HG02763 (cell line): ENCODE data around the gene LUZP1.
A peak's percentile ranks its signal among the peaks of the same experiment; 100 is the strongest.
"Not testable (repeated sequence)": the region's sequence is repeated elsewhere in the genome, so short reads cannot be mapped to it uniquely, and the experiment has no call there.

Experiments used
- ATAC-seq: cut with Tn5 transposase; IDR thresholded peaks from one replicate; pipeline ENCODE4 v1.9.1; 2021; ENCODE audit warnings: mild to moderate bottlenecking, moderate library complexity; ENCODE audit not compliant: unreplicated experiment

Gene LUZP1

DNA sequence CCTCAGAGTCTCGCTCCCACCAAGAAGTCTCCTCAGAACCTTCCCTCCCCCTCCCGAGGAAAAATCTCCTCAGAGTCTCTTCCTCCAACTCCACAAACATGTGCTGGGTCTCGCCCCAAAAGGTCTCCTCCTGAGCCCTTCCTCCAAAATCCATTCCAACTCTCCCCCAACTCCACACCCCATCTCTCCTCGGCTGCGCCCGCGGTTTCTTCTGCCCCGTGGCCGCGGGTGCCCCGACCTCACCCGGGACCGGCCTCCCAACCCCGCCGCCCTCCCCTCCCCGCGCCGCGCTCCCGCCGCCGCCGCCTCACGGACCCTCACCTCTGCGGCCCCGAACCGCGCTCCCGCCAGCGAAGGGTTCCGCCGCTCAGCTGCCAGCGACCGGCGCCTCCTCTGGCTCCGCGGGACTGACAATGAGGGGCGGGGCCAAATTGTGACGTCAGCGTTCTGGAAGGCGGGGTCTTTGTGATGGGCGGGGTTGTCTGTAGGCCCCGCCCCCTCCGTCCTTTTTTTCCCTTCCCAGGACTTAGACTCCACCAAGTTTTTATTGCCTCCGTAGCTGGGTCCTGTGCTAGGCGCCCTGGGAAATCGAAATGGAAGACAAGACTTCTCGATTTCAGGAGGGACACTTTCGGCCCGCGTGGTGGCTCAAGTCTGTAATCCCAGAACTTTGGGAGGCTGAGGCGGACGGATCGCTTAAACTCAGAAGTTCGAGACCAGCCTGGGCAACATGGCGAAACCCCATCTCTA lies at the start of gene LUZP1:
LUZP1 (minus strand) TSS at position 412 of the 750 bp plus-strand sequence.
- peak; percentile 63 for ATAC-seq

DNA sequence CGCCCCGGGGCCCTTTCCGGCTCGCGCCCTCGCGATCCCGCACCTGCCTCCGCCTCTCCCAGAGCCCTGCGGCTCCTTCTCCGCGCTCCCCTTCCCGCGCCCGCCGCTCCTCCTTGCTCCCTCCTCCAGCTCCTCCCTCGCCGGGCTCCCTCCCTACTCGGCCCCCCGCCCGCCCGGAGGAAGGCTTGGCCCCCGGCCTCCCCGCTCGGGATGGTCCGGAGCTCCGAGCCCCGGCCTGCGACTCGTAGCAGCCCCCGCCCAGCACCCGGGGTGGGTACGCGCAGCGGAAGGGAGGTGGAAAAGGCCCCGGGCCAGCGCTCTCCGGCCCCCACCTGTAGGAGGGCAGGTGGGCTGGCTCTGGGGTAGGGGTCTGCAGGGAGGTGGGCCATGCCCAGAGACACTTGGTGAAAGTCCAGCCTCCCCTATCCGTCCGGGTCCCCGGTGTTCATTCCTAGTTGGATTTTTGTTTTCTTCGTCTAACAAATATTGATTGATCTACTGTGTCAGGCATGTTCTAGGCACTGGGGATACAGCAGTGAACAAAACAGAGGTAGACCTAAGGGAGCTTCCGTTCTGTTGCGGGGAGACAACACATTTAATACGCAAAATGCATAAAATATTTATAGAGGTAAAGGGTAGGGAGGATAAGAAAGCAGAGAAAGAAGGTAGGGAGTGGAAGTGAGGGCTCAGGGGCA lies 48.9 kb upstream of the LUZP1 start, which contains the start of gene HTR1D:
HTR1D (minus strand) TSS at position 82 of the 695 bp plus-strand sequence. CDS start 23,283 bp downstream, outside the sequence.
- no peak for ATAC-seq

DNA sequence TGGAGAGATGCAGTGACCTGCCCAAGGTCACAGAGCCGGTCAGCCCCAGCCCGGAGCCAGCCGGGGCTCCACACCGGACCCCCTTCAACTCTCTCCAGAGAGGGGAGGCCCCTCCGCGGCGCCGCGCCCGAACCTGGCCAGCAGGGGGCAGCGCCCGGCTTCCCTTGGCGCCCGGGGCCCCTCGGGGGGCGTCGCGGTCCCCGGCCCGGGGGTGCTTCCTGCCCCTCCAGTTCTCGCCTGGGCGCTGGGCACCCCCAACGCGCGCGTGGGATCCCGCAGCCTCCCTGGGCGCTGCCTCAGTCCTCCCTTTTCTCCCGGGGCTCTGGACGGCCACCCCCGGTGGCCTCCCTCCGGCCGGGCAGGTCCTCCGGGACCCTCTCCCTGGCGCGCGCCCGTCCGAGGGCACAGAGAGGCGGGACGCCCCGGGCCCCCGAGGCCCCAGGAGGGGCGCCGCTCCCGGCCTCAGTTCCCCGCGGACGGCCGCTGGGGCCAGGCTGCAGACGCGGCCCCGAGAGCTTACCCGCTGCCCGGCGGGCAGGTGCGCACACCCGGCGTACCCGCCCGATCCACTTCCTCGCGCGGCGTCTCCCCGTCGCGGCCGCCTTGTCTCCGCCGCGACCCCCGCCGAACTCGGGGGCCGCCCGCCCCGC lies 48.2 kb upstream of the LUZP1 start:
- ATAC-seq: no peak

DNA sequence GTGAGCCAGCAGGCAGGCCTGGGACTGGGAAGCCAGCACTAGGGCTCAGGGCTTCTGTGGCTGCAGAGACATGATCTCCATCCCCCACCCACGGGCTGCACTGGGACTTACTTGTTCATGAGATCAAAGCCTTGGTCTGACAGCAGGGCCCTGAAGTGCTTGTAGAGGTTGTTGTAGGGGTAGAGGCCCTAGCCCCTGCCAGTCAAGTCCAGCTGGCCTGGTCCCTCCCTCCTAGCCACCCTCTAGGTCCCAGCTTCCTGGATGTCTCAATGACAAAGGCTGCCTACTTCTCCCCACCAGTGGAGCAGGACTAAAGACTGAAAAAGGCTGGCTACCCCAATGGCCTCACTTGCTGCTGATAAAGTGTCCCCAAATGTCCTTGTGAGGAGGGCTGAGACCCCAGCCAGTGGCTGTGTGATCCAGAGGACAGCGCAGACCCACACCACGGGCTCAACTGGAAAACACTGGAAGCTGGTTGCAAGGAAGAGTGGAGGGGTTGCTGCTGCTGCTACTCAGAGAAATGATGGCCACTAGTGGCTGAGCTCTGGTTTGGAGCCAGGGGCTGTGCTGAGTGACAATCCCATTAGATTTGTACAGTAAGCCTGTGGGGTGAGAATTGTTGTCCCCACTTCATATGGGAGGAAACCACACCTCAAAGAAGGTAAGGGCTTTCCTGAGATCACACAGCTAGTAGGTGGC lies 47.2 kb upstream of the LUZP1 start:
- ATAC-seq: no peak

DNA sequence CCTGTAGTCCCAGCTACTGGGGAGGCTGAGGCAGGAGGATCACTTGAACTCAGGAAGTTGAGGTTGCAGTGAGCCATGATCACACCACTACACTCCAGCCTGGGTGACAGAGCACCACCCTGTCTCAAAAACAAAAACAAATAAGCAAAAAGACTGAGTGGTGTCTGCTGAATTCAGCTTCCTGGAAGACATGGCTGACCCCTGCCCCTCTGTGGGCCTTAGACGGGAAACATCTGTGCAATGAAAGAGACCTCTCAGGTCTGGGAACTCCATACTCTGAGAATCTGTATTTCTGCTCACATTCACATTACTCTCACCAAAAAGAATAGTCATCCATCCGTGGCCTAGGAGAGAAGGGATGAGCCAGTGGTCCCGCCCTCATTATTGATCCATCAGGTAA lies 46.6 kb upstream of the LUZP1 start:
- no peak for ATAC-seq

DNA sequence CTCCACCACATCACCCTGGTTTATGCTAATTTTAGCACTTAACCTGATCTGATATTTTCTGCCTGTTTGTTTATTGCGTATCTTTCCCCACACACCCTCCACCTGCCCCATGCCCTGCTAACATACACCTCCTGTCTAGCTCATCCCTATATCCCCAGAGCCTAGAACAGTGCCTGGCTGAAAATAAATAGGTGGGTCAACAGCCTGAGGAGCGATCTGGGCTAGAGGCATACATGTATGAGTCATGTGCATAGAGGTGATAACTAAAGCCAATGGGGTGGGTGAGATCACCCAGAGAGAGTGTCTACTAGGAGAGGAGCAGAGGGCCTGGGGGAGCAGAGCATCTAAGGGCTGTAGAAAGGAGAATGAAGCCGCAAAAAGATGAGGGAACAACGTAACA lies 46.0 kb upstream of the LUZP1 start:
- ATAC-seq: no peak

DNA sequence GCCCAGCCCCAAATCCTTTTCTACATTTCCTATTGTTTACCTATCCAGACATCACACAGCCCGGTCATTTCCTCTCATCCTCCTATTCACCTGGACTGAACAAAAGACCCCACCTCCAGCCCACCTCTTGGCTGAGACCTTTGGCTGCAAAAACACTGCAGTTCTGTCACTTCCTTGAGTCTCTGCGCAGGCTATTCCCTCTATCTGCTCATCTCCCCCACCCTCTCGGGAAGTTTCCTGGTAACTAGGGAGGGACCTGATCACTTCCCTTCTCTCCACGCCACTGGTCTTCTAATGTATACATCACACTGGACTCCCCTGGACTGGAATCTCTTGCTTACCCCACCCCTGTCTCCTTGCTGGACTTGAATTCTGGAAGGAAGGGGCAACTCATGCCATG lies 43.3 kb upstream of the LUZP1 start:
- no peak for ATAC-seq

DNA sequence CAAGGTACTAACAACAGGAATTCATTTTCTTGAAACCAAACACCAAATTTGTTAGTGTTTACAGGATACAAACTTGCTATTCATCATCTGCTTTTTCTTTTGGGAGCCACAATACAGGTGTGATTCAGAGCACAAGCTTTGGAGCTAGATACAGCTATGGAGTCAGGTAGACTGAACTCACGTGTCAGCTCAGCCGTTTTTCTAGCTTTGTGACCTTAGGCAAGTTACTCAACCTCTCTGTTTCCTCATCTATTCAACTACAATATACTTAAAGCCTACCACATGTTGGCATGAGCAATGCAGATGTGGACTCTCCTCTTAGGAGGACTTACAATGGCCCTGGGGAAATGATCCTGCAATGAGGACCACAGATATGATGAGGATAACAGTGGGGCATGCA lies 42.3 kb upstream of the LUZP1 start:
- ATAC-seq: no peak

DNA sequence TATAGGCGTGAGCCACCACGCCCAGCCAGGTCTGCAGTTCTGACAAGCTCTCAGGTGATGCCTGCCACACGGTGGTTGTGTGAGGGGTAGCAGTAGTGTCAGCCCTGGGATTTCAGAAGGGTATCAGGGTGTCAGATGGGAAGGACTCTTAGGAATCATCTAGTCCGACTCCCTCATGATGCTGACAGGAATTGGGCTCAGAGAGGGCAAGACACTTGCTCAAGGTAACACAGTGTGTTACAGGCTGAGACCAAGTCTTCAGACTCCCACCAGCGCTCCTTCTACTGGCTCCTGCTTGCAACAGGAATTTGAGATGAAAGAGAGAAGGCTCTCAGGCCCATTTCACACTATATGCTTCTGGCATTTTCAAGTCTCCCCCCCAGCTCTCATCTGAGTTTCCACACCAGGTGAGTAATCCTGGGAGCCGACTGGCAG lies 41.7 kb upstream of the LUZP1 start:
- no peak for ATAC-seq

DNA sequence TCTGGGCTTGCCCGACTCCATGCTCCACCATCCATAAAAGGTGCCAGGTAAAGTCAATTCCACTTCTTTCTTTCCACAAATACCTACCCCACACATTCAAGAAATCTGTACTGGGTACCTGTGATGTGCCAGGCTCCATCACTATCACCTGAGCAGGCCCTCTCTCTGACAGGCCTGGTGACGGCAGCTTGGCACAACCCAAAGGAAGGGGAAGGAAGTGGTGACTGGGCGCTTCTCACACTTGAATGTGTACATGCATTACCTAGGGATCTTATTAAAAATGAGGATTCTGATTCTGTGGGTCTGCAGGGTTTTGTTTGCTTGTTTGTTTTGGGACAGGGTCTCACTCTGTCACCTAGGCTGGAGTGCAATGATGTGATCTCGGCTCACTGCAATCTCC lies 41.1 kb upstream of the LUZP1 start:
- ATAC-seq: no peak

DNA sequence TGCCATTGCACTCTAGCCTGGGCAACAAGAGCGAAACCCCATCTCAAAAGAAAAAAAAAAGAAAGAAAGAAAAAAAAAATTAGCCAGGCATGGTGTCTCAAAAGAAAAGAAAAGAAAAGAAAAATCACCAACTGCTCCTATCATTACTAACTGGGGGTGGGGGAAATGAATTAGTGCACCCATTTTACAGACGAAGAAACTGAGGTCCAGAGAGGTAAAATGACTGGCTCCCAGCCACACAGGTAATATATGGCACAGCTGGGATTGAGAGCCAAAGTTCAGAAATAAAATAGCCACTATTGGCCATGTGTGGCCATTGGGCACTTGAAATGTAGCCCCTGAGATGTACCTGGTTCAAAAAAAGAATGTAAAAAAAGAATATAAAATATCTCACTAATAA lies 39.9 kb upstream of the LUZP1 start:
- no peak for ATAC-seq

DNA sequence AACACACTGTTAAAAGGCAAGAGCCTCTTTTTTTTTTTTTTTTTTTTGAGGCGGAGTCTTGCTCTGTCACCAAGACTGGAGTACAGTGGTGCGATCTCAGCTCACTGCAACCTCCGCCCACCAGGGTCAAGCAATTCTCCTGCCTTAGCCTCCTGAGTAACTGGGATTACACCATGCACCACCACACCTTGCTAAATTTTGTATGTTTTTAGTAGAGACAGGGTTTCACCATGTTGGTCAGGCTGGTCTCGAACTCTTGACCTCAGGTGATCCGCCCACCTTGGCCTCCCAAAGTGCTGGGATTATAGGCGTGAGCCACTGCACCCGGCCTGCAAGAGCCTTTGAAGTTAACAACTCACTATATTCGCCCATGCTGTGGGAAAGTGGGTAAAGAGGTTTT lies 39.1 kb upstream of the LUZP1 start:
- ATAC-seq: not testable (repeated sequence)

DNA sequence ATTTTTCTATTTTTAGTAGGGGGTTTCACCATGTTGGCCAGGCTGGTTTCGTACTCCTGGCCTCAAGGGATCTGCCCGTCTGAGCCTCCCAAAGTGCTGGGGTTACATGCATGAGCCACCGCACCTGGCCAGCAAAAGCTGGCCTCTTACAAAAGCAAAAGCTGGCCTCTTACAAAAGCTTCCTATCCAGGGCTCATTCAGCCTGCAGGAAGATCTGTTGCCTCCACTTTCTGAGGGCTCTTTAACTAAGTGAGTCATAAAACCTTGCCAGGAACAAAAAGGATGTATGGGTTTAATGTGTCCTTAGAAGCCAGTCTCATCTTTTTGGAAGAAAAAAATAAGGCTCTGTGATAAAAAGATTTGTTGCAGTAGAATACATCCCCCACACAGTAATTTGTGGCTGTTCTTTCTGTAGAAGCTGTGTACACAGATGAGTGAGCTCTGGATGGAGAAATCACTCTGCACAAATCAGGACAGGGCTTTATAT lies 33.6 kb upstream of the LUZP1 start:
- ATAC-seq: no peak

DNA sequence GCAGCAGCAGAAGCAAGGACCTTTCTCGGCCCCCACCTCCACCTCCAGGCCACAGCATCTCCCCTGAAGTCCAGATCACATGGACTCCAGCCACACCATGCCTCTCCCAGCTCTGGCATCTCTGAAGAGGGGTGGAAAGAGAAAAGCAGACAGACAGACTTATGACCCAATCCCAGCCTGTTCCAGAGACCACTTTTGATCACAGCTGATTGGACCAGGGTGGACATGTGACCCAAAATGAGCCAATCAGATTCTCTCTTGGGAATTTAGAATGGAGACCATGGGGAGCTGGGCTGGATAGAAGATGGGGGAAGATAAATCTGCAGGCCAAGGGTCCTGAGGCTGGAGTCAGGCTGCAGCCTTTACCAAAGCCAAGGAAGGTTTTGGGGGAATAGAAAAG lies 32.2 kb upstream of the LUZP1 start:
- no peak for ATAC-seq

DNA sequence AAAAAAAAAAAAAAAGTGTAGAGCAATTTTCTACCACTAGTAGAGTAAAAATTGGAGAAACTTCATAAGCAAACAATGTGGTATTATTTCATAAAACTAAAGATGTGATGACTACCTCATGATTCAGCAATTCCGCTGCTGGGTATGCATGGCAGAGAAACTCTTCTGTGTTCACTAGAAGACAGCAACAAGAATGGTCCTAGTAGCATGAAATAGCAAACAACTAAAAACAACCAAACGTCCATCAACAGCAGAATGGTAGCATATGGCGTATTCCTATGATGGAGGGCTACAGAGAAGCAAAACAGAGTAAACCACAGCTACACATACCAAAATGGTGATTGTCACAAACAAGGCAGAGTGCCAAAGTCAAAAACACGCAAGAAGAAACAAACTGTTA lies 29.7 kb upstream of the LUZP1 start:
- no peak for ATAC-seq

DNA sequence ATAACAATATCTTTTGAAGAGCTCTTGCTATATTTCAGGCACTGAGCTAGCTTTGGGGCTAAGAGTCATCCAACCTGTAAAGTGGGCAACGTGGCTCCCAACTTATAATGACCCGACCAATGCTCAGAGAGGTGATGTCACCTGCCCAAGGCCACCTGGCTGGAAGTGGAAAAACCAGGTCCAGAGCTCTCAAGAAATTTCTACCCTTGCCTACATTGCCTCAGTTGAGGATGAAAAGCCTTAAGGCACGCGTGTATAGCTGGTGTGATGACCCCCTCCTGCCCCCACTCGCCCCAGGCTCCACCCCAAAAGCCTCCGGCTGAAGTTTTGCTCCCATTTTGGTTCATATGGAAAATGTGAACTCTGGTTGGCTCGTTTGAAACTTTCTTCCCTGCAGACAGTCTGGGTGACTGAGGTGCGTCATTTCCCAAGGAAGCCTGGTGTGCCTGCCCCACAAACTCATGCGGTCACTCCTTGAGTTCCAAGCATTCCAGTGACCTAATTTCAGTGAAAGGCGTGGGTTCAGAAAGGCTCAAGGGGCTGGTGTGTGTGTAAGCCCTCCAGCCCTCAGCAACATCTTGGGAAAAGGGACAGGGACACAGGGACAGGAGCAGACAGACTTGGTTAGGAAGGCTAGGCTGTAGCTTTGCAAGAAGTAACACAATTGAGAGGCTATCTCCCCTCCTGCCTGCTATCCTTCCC lies 28.1 kb upstream of the LUZP1 start:
- ATAC-seq: no peak

DNA sequence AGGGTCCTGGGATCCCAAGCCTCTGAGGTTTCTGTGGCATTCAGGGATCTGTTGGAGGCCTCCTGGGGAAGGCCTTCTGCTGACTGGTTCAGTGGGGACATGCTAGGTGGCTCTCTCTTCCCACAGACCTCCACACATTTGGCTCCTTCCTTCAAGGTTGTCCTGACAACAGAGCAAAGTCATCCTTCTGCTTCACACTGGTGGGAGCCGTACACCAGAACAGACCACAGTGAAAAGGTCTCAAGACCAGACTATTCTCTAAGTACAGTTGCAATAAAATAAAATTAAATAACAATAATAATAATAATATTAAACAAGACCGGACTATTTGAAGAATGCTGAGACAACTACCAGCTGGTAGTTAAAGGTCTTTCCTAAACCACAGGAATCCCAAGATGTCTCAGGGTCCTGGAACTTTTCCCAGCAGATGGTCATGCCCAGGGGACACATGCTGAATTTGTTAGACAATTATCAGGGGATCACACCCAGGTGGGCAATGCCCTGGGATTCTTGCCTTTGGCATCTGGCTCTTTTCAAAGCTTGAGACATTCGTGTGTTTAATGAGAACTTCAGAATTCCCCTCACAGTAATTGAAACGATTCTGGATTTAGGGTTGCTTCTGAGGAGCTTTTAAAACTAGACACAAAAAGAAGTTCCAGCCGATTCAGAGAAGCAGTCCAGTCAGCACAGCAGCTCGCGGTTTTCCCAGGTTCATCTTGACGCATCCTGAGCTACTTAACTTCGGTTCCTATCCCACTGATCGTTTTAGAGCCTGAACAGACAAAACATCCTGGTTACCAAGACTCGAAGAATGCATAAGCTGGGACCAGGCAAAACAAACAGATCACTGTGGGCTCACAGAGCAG lies 25.7 kb upstream of the LUZP1 start:
- ATAC-seq: no peak

DNA sequence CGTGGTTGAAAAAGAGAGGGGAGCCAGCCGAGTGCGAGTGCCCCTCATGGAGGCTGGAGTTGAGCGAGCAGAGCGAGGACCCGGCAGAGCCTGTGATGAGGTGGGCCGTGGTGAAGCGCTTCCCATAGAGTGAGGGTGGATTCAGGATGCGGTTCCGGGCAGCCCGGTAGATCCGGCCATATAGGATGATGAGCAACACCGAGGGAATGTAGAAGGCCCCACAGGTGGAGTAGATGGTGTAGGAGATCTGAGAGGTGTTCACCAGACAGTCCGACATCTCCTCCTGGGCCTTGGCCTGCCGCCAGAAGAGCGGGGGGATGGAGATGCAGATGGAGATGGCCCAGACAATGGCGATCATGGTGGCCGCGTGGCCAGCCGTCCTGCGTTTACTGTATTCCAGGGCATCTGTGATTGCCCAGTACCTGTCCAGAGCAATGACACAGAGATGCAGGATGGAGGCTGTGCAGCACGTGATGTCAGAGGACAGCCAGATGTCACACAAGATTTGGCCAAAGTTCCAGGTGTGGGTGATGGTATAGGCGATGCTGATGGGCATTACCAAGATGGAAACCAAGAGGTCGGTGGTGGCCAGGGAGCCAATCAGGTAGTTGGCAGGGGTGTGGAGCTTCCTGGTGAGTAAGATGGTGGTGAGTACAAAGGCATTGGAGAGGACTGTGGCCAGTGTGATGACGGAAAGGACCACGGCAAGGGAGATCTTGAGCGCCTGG lies 24.9 kb upstream of the LUZP1 start:
- no peak for ATAC-seq

DNA sequence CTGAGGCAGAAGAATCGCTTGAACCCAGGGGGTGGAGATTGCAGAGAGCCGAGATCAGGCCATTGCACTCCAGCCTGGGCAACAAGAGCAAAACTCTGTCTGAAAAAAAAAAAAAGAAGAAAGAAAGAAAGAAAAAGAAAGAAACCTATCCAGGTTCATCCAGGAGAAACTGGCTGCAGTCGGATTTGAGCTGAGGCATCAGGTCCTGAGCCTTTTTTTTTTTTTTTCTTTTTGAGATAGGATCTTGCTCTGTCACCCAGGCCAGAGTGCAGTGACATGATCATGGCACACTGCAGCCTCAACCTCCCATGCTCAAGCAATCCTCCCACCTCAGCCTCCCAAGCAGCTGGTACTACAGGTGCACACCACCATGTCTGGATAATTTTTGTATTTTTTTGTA lies 22.5 kb upstream of the LUZP1 start:
- ATAC-seq: no peak
